Hindlimb muscle (tissue), 1 donor: ENCODE data around the gene BPIFB1. TPM values are rescaled to one million over a fixed set of nuclear protein-coding genes. Genes with fewer than 3 reads are reported as not detected.

Source experiments
- DNase-seq: peaks from one replicate; pipeline ENCODE4 v3.0.0-alpha.2; 2013
- polyA plus RNA-seq: library from polyadenylated mRNA; unstranded; fragments of 120-200 nt; gene quantifications from one replicate; pipeline ENCODE4 v1.2.1, GENCODE V29; 2013; ENCODE audit not compliant: insufficient read length

BPIFB1 gene
- polyA plus RNA-seq, 1 donor = not detected

GRCh38 chr20:33328157-33329137, 45.4 kb downstream of the BPIFB1 start:
- DNase-seq = no peak

DNA sequence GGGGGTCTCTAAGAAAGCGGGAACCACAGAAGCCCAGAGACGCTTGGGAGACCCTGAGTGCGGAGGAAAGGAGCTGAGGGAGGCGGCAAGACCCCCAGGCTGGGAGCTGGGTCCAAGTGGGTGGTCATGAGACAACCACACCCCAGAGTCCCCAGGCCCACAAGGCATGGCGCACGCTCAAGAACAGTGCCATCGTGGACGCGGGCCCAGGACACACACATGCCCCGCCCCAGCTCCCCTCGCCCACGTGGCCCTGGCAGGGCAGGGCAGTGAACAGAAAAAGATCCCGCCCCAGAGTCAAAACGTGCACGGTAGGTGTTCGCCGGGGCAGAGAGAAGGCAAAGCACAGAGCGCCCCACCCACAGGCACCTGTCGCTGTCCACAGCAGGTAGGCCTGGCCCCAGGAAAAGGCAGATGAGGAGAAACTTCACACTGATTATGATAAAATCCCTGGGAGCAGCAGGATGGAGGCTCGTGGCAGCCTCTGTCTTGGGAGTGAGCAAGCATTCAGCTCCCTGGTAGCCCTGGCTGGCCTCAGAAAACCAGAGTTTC, 50.0 kb downstream of the BPIFB1 start:
- DNase-seq = no peak

DNA sequence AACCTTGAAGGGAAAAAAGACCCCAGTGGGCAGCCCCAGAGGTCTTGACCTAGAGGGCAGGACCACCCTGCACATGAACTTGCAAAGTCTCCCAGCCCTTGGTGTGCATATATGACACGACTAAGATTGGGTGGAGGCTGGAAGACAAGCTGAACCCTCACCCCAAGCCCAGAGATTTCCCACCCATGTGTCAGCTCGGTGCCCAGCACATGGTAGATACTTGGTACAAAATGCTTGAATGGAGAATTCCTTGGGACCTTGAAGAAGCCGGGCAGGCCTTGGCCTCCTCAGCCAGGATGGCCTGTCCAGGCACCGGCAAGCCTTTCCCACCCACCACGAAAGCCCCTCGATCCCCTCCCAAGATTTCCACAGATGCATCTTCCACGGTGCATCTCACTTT, 50.6 kb downstream of the BPIFB1 start:
- DNase-seq = no peak

GRCh38 chr20:33334111-33334510, 51.1 kb downstream of the BPIFB1 start:
- DNase-seq = no peak

- no peak for DNase-seq
These were observed 53.4 kb downstream of the BPIFB1 start for GRCh38 chr20:33336375-33336774.

- no peak for DNase-seq
These were observed 54.1 kb downstream of the BPIFB1 start for GRCh38 chr20:33337119-33337518.

DNA sequence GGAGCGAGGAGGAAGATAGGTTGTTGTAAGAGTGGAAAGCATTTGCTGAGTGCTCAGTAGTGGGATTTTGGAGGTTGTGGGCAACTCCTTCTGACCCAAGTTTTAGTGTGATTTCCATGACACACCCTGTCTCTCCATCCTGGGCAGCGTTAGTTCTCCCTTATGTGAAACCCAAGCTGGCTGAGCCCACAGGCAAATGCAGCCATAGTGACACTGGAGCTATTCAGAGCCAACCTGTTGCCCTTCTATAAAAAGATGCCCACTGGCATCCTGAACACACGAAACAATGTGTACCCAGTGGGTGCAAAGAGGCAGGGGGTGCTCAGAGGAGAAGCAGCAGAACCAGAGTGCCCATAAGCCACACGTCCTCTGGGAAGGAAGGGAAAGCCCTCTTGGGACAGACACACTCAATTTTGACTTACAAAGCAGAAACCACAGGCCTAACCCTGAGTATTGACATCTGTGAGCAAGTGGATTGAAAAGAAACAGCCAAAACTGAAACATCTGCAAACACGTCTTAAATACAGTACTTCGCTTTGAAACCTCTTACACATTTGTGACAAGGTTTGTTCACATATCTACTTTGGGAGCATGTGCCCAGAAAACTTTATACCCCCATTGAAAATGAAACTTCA, 54.6 kb downstream of the BPIFB1 start:
- no peak for DNase-seq

- no peak for DNase-seq
These were observed 55.6 kb downstream of the BPIFB1 start for GRCh38 chr20:33338467-33339258.

DNA sequence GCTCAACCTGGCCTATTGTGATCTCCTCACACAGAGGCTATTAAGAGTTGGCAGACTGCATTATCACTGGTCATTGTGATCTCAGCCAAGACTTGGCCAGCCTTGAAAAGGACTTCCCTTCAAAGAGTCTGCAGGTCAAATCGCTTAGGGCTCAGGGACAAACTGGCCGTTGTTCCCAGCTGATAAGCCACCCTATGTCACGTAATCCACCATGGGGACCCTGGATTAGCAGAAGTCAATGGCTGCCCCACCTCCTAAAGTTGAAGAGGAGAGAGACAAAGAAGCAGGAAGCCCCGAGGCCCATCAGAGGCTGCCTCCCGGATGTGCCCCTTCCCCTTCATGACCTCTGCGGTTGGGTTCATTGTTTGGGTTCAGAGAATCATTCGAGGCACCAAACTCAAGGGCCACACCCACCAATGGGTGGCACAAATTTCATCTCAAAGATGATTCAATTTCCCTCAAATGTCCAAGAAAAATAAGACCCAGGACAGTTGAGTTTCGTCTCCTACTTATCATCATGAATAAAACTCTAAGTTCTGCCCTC, 56.6 kb downstream of the BPIFB1 start:
- DNase-seq = no peak

DNA sequence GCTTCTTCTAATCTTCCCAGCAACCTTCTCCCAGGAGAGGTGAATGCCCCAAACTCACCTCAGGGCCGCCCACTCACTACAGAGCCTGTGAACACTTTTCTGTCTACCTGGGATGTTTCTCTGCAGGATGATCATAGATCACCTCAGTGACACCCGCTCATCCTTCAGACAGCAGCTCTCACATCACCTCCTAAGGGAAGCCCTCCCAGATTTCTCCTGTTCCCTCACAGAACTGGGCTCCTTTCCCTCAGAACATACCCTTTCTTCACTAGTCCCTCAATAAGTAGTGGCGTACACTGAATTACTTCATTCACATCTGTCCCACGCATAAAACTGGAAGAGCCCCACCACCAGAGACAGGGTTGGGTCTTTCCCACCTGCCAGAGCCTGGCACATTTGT, 60.5 kb downstream of the BPIFB1 start:
- no peak for DNase-seq

- DNase-seq = no peak
These were observed 62.3 kb downstream of the BPIFB1 start for GRCh38 chr20:33345342-33345741.

DNA sequence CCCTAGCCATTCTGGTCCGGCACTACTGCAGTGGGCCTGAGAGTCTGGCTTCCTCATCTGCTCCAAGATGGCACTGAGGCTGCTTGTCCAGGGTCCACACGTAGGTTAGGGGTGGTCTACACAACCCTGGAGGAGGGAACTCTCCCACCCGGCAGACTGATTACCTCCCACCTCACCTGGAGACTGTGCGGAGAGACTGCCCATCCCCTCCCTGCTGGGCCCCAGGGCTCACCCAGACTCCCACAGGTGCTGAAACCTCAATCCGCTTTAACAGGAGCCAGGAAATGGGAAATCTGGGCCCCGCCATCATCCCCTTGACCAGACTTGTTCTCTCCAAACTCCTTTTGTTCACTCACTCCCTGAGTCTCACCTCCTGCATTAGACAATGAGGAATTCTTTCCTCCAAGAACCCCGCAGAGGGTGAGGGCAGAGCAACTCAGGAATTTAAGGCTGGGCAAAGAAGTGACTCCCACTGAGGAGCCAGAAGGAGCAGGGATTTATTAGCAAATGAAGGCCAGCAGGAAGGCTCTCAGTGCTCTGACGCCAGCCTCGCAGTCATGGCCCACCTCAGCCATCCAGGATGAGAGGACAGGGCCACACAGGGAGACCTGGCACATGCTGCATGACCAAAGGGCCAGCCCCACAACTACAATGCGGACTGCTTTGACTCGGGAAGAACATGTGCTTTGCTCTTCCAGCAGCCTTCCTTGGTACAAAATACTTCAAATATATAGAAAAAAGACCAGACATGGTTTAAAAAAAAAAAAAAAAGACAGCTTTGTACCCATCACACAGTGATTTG, 65.3 kb downstream of the BPIFB1 start:
- DNase-seq = no peak

GRCh38 chr20:33349493-33349892, 66.5 kb downstream of the BPIFB1 start:
- DNase-seq = no peak

DNA sequence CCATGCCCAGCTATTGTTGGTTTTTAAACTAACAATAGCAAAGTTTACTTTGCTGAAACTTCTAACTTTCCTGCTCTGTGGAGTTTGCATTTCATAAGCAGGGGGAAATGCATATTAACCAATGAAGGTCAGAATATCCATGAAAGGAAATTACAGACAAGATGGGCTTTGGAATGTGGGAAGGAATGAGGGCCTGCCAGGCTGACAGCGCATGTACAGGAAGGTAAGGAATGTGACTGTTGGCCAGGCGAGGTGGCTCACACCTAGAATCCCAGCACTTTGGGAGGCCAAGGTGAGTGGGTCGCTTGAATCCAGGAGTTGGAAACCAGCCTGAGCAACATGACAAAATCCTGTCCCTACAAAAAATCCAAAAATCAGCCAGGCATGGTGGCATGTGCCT, 68.7 kb downstream of the BPIFB1 start:
- no peak for DNase-seq

GRCh38 chr20:33352258-33353012, 69.4 kb downstream of the BPIFB1 start:
- no peak for DNase-seq

- DNase-seq = no peak
These were observed 70.0 kb downstream of the BPIFB1 start for GRCh38 chr20:33353013-33353402.
